Psoas muscle (tissue), 8 donors: Measurements from ENCODE around the gene CAMTA1. TPM values are rescaled to one million over a fixed set of nuclear protein-coding genes. Genes with fewer than 3 reads are reported as not detected.

Experiments
- ATAC-seq, 4 donors: fragments of 200-7000 bp; cut with Tn5 transposase; one replicate each; pipeline ENCODE4 v1.9.1; 2020; ENCODE audit warnings: moderate library complexity in 3 of 4, mild to moderate bottlenecking in 2 of 4
- DNase-seq, 2 donors: peaks; one replicate each; pipeline ENCODE4 v3.0.0-alpha.2; 2020
- H3K27ac ChIP-seq: fragments of 200-600 bp; one replicate; pipeline ENCODE4 v1.8.0; 2022
- H3K27me3 ChIP-seq, 3 donors: fragments of 200-600 bp in 1 of 3; one replicate each; pipeline versions ENCODE4 v1.6.1 to v1.8.0; 2013 to 2022; ENCODE audit warnings: low read length in 2 of 3, mild to moderate bottlenecking in 2 of 3, moderate library complexity in 1 of 3; ENCODE audit not compliant: insufficient read depth in 3 of 3
- H3K36me3 ChIP-seq, 2 donors: fragments of 200-600 bp in 1 of 2; one replicate each; pipeline versions ENCODE4 v1.6.1 to v1.8.0; 2013 to 2022; ENCODE audit warnings: low read depth in 1 of 2, mild to moderate bottlenecking in 1 of 2, moderate library complexity in 1 of 2; ENCODE audit not compliant: insufficient read depth in 1 of 2
- H3K4me1 ChIP-seq: fragments of 200-600 bp; one replicate; pipeline ENCODE4 v1.8.0; 2022
- H3K4me3 ChIP-seq: fragments of 200-600 bp; one replicate; pipeline ENCODE4 v1.8.0; 2022; ENCODE audit warnings: mild to moderate bottlenecking
- H3K9me3 ChIP-seq: fragments of 200-600 bp; one replicate; pipeline ENCODE4 v1.8.0; 2022
- CTCF ChIP-seq: fragments of 200-600 bp; IDR thresholded peaks from one replicate; pipeline ENCODE4 v1.8.0; 2022; ENCODE audit warnings: antibody characterized with exemption
- WGBS, 3 donors: extraction: QIAGEN DNeasy Blood & Tissue Kit; methylation state at CpG; one replicate each; pipeline versions ENCODE4 v1.1.6 to v1.1.7; 2013; 5-methylcytosine and 5-hydroxymethylcytosine counted together
- intact Hi-C, 2 donors: fragments of 100-400 bp; cut with DNase I; formaldehyde crosslinking; loops; one replicate each; pipeline versions ENCODE4 v1.11.0 to v1.14.2; 2022
- polyA plus RNA-seq, 3 donors: library from polyadenylated mRNA; stranded (reverse); fragments of 200-250 nt; gene quantifications; one replicate each; pipeline ENCODE4 v1.2.3, GENCODE V29; 2013
- total RNA-seq, 4 donors: library from RNA; stranded (reverse); fragmentation: NEBNext Ultra II Directional in 2 of 4; extraction: Animal tissue kit (Norgen Biotek cat#: 25700) in 2 of 4; gene quantifications; one replicate each; pipeline versions ENCODE4 v1.2.1 to v1.2.4, GENCODE V29; 2021 to 2023
- donor health status: healthy with polysubstance abuse.
- donor health status: DM: no; HTN: no; CAD: no; lungs with moderate emphysema.
- donor health status: Bipolar disorder and iron deficiency.
- donor health status: healthy.
- donor health status: DM: yes; HTN: yes; CAD: no.
- donor health status: DM: no; HTN: no; CAD: no.
- donor health status: DM: no; HTN: no; CAD: no.
- donor health status: DM: yes; HTN: yes; CAD: no.

The CAMTA1 gene
- total and polyA plus RNA-seq, 7 donors = 64.6 to 206 (median 76.5) TPM

DNA sequence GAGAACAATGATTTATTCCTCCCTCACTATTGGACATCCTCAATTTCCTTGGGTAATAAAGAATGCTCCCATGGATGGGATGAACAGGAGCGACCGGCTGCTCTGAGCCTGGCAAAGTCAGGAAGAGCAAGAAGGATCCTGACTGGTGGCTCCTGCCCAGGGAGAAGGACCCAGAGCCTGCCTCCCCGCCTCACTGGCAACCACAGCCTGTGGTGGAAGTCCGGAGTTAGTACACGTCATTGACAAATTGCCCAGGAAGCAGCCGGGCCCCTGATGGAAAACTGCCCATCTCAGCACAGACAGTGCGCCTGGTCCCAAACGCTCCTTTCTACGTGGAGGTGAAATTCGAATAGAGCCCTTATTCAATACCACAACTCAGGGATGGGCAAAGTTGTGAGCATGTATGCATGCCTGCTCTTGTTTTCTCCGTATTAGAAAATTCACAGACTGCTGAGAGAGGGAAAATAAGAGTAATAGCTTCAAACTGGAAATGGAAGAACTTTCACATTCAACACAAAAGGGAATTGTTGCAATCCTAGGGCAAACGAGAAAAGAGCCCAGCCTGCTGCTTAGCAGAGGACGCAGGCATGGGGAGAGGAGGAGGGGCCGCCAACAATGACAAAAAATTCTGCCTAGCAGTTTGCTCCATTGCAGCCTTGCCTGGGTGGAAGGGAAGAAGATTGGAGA is 588.8 kb downstream of the CAMTA1 start:
- no peak overlapping the region for H3K27ac ChIP-seq
- ATAC-seq = no peak
- no peak for TF ChIP-seq CTCF
- no peak for DNase-seq
- peaks cover 0 to 2% (median 0%) of the 10 kb centered on the region in 3 donors for H3K27me3 ChIP-seq
- no peaks in the 10 kb centered on the region for H3K36me3 ChIP-seq
- intact Hi-C loops = no loop called here
- no peaks in the 10 kb centered on the region for H3K4me1 ChIP-seq
- no peak overlapping the region for H3K4me3 ChIP-seq
- 24 to 34% (median 31%) methylated on average over 14 of the region's 14 CpGs for WGBS, 3 donors
- H3K9me3 ChIP-seq = no peaks in the 10 kb centered on the region

GRCh38 chr1:7374563-7375160 is 589.4 kb downstream of the CAMTA1 start:
- ATAC-seq (no peak), DNase-seq (no peak)
- no peak for TF ChIP-seq CTCF
- intact Hi-C loops = no loop called here
- WGBS, 3 donors = 93 to 94% (median 93%) methylated on average over 12 of the region's 12 CpGs
- no peaks in the 10 kb centered on the region for H3K4me1 ChIP-seq
- H3K27ac ChIP-seq = no peak overlapping the region
- no peaks in the 10 kb centered on the region for H3K36me3 ChIP-seq
- peaks cover 0 to 2% (median 0%) of the 10 kb centered on the region in 3 donors for H3K27me3 ChIP-seq
- no peaks in the 10 kb centered on the region for H3K9me3 ChIP-seq
- H3K4me3 ChIP-seq = no peak overlapping the region

- no peak for TF ChIP-seq CTCF
- no peak overlapping the region for H3K27ac ChIP-seq
- H3K27me3 ChIP-seq = peaks cover 0 to 2% (median 0%) of the 10 kb centered on the region in 3 donors
- ATAC-seq (no peak), DNase-seq (no peak)
- 93 to 95% (median 94%) methylated on average over 7 of the region's 7 CpGs for WGBS, 3 donors
- H3K4me3 ChIP-seq = no peak overlapping the region
- H3K4me1 ChIP-seq = no peaks in the 10 kb centered on the region
- no peaks in the 10 kb centered on the region for H3K9me3 ChIP-seq
- H3K36me3 ChIP-seq = no peaks in the 10 kb centered on the region
- intact Hi-C loops = no loop called here
Observed at GRCh38 chr1:7375329-7375728, 590.1 kb downstream of the CAMTA1 start.

DNA sequence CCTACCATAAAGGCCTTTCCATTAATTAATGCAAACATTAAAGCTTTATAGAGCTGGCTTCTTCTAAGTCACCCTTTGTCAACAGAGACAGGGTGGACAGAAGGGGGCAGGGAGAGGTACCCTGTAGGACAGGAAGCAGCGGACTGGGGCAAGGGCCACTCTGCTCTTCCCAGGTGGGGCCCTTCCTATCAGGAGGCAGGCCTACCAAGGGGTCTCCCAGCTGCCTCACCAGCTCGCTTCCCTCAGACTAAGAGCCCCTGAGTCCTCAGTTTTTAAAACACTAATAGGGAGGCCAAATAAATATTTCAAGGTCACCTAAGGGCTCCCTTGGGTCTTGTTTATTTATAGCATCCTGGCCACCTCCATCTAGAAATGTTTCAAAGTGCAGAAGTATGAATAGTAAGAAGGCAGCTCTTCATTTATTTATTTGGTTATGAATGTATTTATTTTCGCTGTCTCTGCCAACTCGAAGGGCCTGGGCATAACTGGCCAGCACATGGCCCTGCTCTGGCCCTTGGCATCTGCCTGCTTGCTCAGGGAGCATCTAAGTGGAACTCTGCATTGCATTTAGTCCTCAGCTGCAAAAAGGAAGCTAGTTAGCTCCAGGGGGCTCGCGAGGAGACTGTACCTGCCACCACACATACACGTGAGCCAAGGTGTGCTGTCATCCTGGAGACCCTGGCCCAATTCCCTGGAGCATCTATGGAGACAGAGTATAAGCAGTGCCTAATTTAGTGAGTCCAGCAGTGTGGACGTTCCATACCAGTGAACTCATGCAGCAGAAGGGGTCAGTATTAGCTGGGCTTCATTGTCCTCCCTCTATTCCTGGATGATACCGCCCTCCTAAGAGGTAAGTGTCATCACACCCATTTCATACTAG is 590.8 kb downstream of the CAMTA1 start:
- Histone ChIP-seq H3K27ac (no peak overlapping the region), H3K36me3 (no peaks in the 10 kb centered on the region), H3K27me3 (peaks cover 0 to 2% (median 0%) of the 10 kb centered on the region in 3 donors), H3K4me1 (no peaks in the 10 kb centered on the region), H3K9me3 (no peaks in the 10 kb centered on the region), H3K4me3 (no peak overlapping the region)
- WGBS, 3 donors = 87 to 91% (median 89%) methylated on average over 9 of the region's 9 CpGs
- ATAC-seq (no peak), DNase-seq (no peak)
- TF ChIP-seq CTCF = no peak
- intact Hi-C loops = no loop called here
